ENCODE results near the gene ISCA2.

DNA sequence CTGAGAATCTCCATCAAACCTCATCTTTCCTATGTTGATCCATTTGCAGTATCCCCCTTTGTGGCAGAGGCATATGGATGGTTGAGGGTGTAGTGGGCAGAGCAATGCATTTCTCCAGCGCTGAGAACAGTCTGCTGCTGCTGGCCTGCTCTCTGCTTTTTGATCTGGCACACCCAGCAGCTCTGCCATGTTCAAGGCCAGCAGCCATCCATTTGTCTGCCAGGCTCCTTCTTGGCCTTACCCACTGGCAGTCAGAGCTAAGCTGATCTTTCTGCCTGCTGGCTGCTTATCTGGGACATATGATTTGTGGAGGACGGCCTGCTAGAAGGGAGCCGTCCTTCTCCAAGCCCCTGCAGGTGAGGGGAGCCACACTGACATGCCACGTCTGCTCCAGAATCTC, 17.5 kb upstream of the ISCA2 start:
- TF ChIP-seq, protein P1, sequence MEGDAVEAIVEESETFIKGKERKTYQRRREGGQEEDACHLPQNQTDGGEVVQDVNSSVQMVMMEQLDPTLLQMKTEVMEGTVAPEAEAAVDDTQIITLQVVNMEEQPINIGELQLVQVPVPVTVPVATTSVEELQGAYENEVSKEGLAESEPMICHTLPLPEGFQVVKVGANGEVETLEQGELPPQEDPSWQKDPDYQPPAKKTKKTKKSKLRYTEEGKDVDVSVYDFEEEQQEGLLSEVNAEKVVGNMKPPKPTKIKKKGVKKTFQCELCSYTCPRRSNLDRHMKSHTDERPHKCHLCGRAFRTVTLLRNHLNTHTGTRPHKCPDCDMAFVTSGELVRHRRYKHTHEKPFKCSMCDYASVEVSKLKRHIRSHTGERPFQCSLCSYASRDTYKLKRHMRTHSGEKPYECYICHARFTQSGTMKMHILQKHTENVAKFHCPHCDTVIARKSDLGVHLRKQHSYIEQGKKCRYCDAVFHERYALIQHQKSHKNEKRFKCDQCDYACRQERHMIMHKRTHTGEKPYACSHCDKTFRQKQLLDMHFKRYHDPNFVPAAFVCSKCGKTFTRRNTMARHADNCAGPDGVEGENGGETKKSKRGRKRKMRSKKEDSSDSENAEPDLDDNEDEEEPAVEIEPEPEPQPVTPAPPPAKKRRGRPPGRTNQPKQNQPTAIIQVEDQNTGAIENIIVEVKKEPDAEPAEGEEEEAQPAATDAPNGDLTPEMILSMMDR (IDR thresholded peaks at IDR 0.05; ENCODE audit: poor library complexity), result no peak
- TF ChIP-seq EZH2phosphoT487 (IDR thresholded peaks at IDR 0.05; ENCODE audit: low read depth, severe bottlenecking, unreplicated experiment), result no peak
- TF ChIP-seq EZH2 (IDR thresholded peaks at IDR 0.05; ENCODE audit: borderline replicate concordance), result no peak

Measured in hepatocyte (in vitro differentiated cells).